ENCODE measurements around the gene ACO1. TPM values are rescaled to one million over a fixed set of nuclear protein-coding genes. Genes with fewer than 3 reads are reported as not detected.

The ACO1 gene
- total RNA-seq, 2 experiments from 2014 or later = 15.3 to 15.7 TPM

- H3K27ac Mint-ChIP-seq = peak overlapping the region; percentile 32
- H3K27me3 Mint-ChIP-seq = no peaks in the 10 kb centered on the region
- H3K9me3 Mint-ChIP-seq = no peaks in the 10 kb centered on the region
- H3K4me1 Mint-ChIP-seq (ENCODE audit: low read depth) = peaks cover 2% of the 10 kb centered on the region
- CTCF ChIA-PET = interaction anchor here (0.9 to 2.6 kb wide), 3 partner anchors 14 to 153 kb away, joined by 3 to 19 read pairs (median 8); no protein-coding TSS in a partner anchor
- DNase-seq = peak; percentile 5
- ATAC-seq = no peak
- peaks cover 4% of the 10 kb centered on the region for H3K36me3 Mint-ChIP-seq (ENCODE audit: low read depth)
- POLR2A ChIA-PET = no interaction called here
- H3K4me3 Mint-ChIP-seq = no peak overlapping the region
- intact Hi-C loops (cut with micrococcal nuclease) = no loop called here
- TF ChIP-seq CTCF (IDR thresholded peaks at IDR 0.05) = no peak
These were observed 42.8 kb downstream of the ACO1 start for GRCh38 chr9:32427111-32427873.

GRCh38 chr9:32430720-32431119, 46.3 kb downstream of the ACO1 start:
- Mint-ChIP-seq H3K27me3 (no peaks in the 10 kb centered on the region), H3K27ac (no peak overlapping the region), H3K36me3 (ENCODE audit: low read depth) (no peaks in the 10 kb centered on the region), H3K9me3 (no peaks in the 10 kb centered on the region), H3K4me3 (no peak overlapping the region), H3K4me1 (ENCODE audit: low read depth) (peaks cover 2% of the 10 kb centered on the region)
- ATAC-seq (no peak), DNase-seq (no peak)
- CTCF ChIA-PET = interaction anchor here (1.3 to 7.9 kb wide), 3 partner anchors 53 to 149 kb away, joined by 3 to 111 read pairs (median 4); no protein-coding TSS in a partner anchor
- no peak for TF ChIP-seq CTCF (IDR thresholded peaks at IDR 0.05)
- POLR2A ChIA-PET = no interaction called here
- intact Hi-C loops (cut with micrococcal nuclease) = no loop called here

GRCh38 chr9:32431196-32431595, 46.8 kb downstream of the ACO1 start:
- H3K27me3 Mint-ChIP-seq = no peaks in the 10 kb centered on the region
- ChIA-PET POLR2A (no interaction called here), CTCF (interaction anchor here (1.3 to 7.9 kb wide), 3 partner anchors 53 to 148 kb away, joined by 3 to 111 read pairs (median 4); no protein-coding TSS in a partner anchor)
- intact Hi-C loops (cut with micrococcal nuclease) = no loop called here
- H3K27ac Mint-ChIP-seq = no peak overlapping the region
- ATAC-seq = no peak
- no peak for DNase-seq
- H3K4me1 Mint-ChIP-seq (ENCODE audit: low read depth) = peaks cover 2% of the 10 kb centered on the region
- no peaks in the 10 kb centered on the region for H3K9me3 Mint-ChIP-seq
- no peak for TF ChIP-seq CTCF (IDR thresholded peaks at IDR 0.05)
- no peak overlapping the region for H3K4me3 Mint-ChIP-seq
- no peaks in the 10 kb centered on the region for H3K36me3 Mint-ChIP-seq (ENCODE audit: low read depth)

GRCh38 chr9:32431940-32432555, 47.6 kb downstream of the ACO1 start:
- DNase-seq = peak; percentile 54
- peak; percentile 60 for ATAC-seq
- TF ChIP-seq CTCF (IDR thresholded peaks at IDR 0.05) = peak; percentile 33
- intact Hi-C loops (cut with micrococcal nuclease) = loop anchor here (2.0 kb wide), 1 partner anchor 53 kb away; no protein-coding TSS in a partner anchor
- ChIA-PET POLR2A (no interaction called here), CTCF (interaction anchor here (0.8 to 7.9 kb wide), 9 partner anchors 10 to 150 kb away, joined by 3 to 111 read pairs (median 3); partner anchors contain the start of gene ACO1)
- Mint-ChIP-seq H3K9me3 (no peaks in the 10 kb centered on the region), H3K4me3 (no peak overlapping the region), H3K27me3 (no peaks in the 10 kb centered on the region), H3K36me3 (ENCODE audit: low read depth) (no peaks in the 10 kb centered on the region), H3K4me1 (ENCODE audit: low read depth) (peaks cover 2% of the 10 kb centered on the region), H3K27ac (no peak overlapping the region)

GRCh38 chr9:32434892-32435291, 50.4 kb downstream of the ACO1 start:
- ATAC-seq (no peak), DNase-seq (no peak)
- H3K27me3 Mint-ChIP-seq = no peaks in the 10 kb centered on the region
- H3K4me3 Mint-ChIP-seq = no peak overlapping the region
- TF ChIP-seq CTCF (IDR thresholded peaks at IDR 0.05) = no peak
- no peak overlapping the region for H3K27ac Mint-ChIP-seq
- ChIA-PET CTCF (interaction anchor here (1.8 to 7.9 kb wide), 3 partner anchors 57 to 147 kb away, joined by 4 to 111 read pairs (median 7); no protein-coding TSS in a partner anchor), POLR2A (no interaction called here)
- H3K36me3 Mint-ChIP-seq (ENCODE audit: low read depth) = no peaks in the 10 kb centered on the region
- no peaks in the 10 kb centered on the region for H3K4me1 Mint-ChIP-seq (ENCODE audit: low read depth)
- no peaks in the 10 kb centered on the region for H3K9me3 Mint-ChIP-seq
- intact Hi-C loops (cut with micrococcal nuclease) = no loop called here

All from activated CD8-positive, alpha-beta T cell treated with anti-CD3 and anti-CD28 coated beads for 36 hours (primary cell).